Activated T-helper 1 cell treated with Interleukin-2 at 50 U/mL for 16 hours (primary cell): ENCODE data around the gene FTL.
"Not testable (repeated sequence)": the region's sequence is repeated elsewhere in the genome, so short reads cannot be mapped to it uniquely, and the experiment has no call there.

Source experiments
- DNase-seq: peaks from one replicate; pipeline ENCODE4 v3.0.0-alpha.2; 2020; ENCODE audit warnings: low read depth

The FTL gene

DNA sequence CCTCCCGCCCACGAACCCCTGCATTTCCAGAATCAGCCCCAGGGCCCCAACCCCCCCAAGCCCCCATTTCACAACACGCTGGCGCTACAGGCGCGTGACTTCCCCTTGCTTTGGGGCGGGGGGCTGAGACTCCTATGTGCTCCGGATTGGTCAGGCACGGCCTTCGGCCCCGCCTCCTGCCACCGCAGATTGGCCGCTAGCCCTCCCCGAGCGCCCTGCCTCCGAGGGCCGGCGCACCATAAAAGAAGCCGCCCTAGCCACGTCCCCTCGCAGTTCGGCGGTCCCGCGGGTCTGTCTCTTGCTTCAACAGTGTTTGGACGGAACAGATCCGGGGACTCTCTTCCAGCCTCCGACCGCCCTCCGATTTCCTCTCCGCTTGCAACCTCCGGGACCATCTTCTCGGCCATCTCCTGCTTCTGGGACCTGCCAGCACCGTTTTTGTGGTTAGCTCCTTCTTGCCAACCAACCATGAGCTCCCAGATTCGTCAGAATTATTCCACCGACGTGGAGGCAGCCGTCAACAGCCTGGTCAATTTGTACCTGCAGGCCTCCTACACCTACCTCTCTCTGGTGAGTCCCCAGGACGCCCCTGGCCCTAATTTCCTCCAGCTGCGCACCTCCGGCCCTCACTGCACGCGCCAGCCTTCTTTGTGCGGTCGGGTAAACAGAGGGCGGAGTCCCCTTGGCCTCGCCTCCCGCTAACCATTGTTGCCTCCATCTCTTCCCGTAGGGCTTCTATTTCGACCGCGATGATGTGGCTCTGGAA, at the start of gene FTL:
FTL (plus strand) TSS at position 270 of the 766 bp plus-strand sequence; CDS start at position 469, 199 bp downstream.
- DNase-seq: peak; percentile 83

GRCh38 chr19:48915757-48916156, 49.4 kb upstream of the FTL start:
- no peak for DNase-seq

DNA sequence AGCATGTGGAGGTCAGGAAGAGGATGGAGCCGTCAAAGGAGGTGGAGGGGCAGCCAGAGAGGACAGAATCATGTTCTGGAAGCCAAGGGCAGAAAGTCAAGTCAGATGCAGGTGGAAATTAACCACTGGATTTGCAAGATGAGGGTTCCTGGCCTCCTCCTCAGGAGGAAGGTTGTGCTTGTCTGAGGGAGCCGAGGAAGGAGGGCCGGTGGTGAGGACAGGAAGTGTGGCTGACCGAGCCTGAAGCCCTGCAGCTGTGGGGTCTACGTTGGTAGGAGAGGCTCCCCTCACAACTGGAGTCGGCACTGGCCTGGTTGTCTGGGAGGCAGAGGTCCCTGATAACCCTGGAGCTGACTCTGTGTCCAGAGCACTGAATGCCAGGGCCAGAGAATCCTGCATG, 47.0 kb upstream of the FTL start:
- no peak for DNase-seq

- DNase-seq: no peak
Observed at GRCh38 chr19:48918801-48919247, 46.3 kb upstream of the FTL start.

DNA sequence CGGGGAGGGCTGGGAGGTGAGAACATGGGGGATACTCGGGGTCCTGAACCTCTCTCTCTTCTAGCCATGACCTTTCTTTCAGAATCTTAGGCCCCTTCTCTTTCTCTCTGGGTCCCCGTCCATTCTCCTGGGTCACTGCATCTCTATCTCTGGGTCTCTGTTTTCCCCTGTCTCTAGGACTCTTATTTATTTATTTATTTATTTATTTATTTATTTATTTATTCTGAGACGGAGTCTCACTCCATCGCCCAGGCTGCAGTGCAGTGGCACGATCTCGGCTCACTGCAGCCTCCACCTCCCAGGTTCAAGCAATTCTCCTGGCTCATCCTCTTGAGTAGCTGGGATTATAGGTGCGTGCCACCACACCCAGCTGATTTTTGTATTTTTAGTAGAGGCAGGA, 45.8 kb upstream of the FTL start:
- not testable (repeated sequence) for DNase-seq

GRCh38 chr19:48920949-48921348, 44.2 kb upstream of the FTL start:
- no peak for DNase-seq

DNA sequence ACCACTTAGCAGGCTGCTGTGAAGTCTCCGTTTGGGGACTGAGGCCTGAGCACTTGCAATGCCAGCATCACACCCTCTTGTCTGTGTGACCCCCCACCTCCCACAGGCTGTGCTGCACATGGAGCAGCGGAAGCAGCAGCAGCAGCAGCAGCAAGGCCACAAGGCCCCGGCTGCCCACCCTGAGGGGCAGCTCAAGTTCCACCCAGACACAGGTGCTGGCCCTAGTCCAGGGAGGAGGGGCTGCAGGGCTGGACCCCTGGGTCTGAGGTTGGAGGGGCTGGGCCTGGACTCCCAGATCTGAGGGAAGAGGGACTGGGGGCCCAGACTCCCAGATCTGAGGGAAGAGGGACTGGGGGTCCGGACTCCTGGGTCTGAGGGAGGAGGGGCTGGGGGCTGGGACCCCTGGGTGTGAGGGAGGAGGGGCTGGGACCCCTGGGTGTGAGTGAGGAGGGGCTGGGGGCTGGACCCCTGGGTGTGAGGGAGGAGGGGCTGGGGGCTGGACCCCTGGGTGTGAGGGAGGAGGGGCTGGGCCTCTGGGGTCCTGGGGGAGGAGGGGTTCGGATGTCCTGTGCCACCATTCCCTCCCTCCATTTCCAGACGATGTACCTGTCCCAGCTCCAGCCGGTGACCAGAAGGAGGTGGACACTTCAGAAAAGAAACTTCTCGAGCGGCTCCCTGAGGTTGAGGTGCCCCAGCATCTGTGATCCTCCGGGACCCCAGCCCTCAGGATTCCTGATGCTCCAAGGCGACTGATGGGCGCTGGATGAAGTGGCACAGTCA, 43.2 kb upstream of the FTL start:
- no peak for DNase-seq

- no peak for DNase-seq
Observed at GRCh38 chr19:48922548-48923490, 42.3 kb upstream of the FTL start.

GRCh38 chr19:48925240-48925843, 39.8 kb upstream of the FTL start:
- no peak for DNase-seq

GRCh38 chr19:48925890-48926289, 39.2 kb upstream of the FTL start:
- DNase-seq: not testable (repeated sequence)

- DNase-seq: no peak
Observed at GRCh38 chr19:48926909-48927308, 38.2 kb upstream of the FTL start.

- not testable (repeated sequence) for DNase-seq
Observed at GRCh38 chr19:48927692-48928091, 37.4 kb upstream of the FTL start.

DNA sequence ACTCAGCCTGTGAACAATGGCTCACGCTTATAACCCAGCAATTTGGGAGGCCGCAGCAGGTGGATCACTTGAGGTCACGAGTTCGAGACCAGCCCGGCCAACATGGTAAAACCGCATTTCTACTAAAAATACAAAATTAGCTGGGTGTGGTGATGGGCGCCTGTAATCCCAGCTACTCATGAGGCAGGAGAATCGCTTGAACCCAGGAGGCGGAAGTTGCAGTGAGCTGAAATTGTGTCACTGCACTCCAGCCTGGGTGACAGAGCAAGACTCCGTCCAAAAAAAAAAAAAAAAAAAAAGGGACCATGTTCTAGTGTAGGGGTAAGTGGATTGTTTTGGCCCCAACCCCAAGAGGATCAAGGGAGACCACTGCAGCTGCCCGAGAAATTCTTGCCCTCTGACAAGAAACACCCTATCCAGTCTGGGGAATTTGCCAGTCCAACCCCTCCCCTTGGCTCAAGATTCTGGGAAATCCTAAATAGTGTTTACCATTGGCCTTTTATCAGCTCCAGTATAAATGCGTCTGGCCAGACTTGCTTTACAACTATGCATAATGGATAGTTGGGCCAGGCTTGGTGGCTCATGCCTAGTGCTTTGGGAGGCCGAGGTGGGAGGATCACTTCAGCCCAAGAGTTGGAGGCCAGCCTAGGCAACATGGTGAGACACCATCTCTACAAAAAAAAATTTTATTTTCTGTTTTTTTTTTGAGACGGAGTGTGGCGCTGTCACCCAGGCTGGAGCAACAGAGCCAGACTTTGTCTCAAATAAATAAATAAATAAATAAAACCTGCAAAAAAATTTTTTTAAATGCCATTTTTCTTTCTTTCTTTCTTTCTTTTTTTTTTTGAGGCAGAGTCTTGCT, 36.7 kb upstream of the FTL start:
- no peak for DNase-seq

GRCh38 chr19:48933382-48933932, 31.7 kb upstream of the FTL start, which contains the start of gene DHDH:
DHDH (plus strand) TSS chr19:48933699; CDS start chr19:48933722, 23 bp downstream.
- DNase-seq: peak; percentile 81

DNA sequence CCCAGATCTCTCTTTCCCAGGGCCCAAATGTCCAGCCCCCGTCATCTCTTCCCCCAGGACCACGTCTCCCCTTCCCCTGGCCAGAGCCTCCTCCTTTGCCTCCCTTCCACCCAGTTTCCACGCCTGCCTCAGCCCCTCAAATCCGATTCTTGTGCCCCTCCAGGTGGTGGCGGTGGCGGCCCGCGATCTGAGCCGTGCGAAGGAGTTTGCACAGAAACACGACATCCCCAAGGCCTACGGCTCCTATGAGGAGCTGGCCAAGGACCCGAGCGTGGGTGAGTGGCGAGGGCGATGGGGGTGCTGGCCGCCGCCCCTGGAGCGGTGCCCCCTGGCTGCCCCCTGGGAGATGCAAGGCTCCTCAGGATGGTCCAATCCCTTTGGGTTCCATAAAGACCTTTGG, 30.3 kb upstream of the FTL start:
- DNase-seq: no peak

DNA sequence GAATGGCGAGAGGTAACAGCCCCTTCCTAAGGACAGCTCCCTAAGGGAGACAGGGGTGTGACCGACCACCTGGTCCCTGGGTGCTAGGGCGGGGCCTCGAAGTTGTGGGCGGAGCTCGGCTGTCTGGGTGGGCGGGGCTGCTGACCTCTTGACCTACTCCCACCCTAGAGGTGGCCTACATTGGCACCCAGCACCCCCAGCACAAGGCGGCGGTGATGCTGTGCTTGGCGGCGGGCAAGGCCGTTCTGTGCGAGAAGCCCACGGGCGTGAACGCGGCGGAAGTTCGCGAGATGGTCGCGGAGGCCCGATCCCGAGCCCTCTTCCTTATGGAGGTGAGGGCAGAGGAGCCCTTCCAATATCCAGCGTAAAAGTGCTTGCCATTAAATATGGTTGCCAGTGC, 29.2 kb upstream of the FTL start:
- no peak for DNase-seq

DNA sequence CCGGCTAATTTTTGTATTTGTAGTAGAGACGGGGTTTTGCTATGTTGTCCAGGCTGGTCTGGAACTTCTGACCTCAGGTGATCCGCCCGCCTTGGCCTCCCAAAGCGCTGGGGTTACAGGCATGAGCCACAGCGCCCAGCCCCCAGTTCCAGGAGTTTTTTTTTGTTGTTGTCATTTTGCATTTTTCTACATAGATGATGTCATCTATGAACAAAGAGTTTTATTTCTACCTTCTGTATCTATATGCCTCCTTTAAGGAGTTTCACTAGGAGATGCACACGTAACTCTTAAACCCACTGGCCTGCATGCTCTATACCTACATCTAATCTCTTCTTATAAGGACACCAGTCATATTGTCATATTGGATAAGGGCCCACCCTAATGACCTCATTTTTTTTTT, 26.9 kb upstream of the FTL start:
- DNase-seq: no peak

DNA sequence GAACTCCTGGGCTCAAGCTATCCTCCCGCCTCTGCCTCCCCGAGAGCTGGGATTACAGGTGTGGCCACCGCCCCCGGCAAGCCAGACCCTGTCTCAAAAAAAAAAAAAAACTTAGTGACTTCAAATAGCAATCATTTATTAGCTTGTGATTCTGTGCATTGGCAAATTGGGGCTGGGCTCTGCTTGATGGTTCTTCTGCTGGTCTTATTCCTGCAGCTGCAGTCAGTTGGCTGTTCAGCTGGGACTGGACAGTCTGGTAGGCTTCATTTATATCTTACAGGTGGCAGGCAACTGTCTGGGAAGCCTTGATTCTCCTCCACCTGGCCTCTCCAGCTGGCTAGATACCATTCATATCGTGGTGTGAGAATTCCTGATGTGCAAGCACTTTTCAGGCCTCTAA, 24.2 kb upstream of the FTL start:
- DNase-seq: no peak

DNA sequence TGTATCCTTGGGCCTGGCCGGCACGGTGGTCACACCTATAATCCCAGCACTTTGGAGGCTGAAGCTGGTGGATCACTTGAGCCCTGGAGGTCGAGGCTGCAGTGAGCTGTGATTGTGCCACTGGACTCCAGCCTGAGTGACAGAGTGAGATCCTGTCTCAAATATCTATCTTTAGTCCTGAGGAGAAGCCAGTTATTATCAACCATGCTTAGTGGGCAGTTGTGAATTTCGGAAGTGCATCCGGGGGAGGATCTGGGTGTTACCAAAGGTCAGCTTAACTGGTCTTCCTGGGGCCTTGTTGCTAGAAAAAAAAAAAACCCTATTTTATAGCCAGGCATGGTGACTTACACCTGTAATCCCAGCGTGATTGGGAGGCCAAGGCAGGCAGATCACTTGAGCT, 22.0 kb upstream of the FTL start:
- DNase-seq: no peak

DNA sequence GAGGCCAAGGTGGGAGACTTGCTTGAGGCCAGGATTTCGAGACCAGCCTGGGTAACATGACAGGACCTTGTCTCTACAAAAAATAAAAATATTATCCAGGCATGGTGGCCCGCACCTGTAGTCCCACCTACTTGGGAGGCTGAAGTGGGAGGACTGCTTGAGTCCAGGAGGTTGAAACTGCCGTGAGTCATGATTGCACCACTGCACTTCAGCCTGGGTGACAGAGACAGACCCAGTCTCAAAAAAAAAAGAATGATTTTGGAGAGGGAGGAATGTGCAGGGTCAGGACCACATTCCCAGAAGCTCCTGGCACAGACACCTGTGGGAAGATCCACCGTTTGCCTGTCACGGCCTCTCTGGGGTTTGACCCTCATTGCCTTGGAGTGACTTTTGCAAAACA, 19.7 kb upstream of the FTL start:
- no peak for DNase-seq
